Stimulated activated CD4-positive, alpha-beta T cell treated with anti-CD3 and anti-CD28 coated beads, TNF-alpha, amount 100 ng/mL, for 48 hours (primary cell): ENCODE measurements around the gene GMIP.
"Not testable (repeated sequence)": the region's sequence is repeated elsewhere in the genome, so short reads cannot be mapped to it uniquely, and the experiment has no call there.

Experiments used
- DNase-seq, 3 donors: peaks; one replicate each; pipeline ENCODE4 v3.0.0-alpha.2; 2020; ENCODE audit warnings: low read depth in 3 of 3

GMIP gene

GRCh38 chr19:19643158-19644053 lies at the start of gene GMIP:
GMIP (minus strand) TSS chr19:19643657; CDS start chr19:19643529, 128 bp downstream.
- DNase-seq = peak; percentile 69 to 88 (median 72)

GRCh38 chr19:19691683-19692082 lies 48.2 kb upstream of the GMIP start:
- DNase-seq = no peak

- DNase-seq = not testable (repeated sequence)
Observed at GRCh38 chr19:19689023-19689422, 45.6 kb upstream of the GMIP start.

- DNase-seq = no peak
Observed at GRCh38 chr19:19687090-19687489, 43.6 kb upstream of the GMIP start.

- DNase-seq = no peak
Observed at GRCh38 chr19:19686580-19686979, 43.1 kb upstream of the GMIP start.

- DNase-seq = not testable (repeated sequence)
Observed at GRCh38 chr19:19686119-19686518, 42.7 kb upstream of the GMIP start.

GRCh38 chr19:19679176-19680073 lies 36.0 kb upstream of the GMIP start:
- DNase-seq = no peak

GRCh38 chr19:19677579-19677978 lies 34.1 kb upstream of the GMIP start:
- no peak for DNase-seq

GRCh38 chr19:19674315-19674714 lies 30.9 kb upstream of the GMIP start:
- DNase-seq = no peak

- no peak for DNase-seq
Observed at GRCh38 chr19:19672816-19673215, 29.4 kb upstream of the GMIP start.

- DNase-seq = no peak
Observed at GRCh38 chr19:19670070-19670551, 26.7 kb upstream of the GMIP start.

- DNase-seq = peak; percentile 92 to 95 (median 95)
Observed at GRCh38 chr19:19668230-19669012, 25.0 kb upstream of the GMIP start, which contains the start of gene ZNF101. ZNF101 (plus strand) TSS chr19:19668839; CDS start chr19:19668964, 125 bp downstream.

GRCh38 chr19:19665420-19665948 lies 22.0 kb upstream of the GMIP start:
- DNase-seq = not testable (repeated sequence)

- peak; percentile 84 to 92 (median 89) for DNase-seq
Observed at GRCh38 chr19:19663256-19664120, 20.0 kb upstream of the GMIP start, which contains the start of gene ATP13A1. ATP13A1 (minus strand) TSS chr19:19663676; CDS start chr19:19663666, 10 bp downstream.

GRCh38 chr19:19662871-19663255 lies 19.4 kb upstream of the GMIP start:
- DNase-seq = no peak

- DNase-seq = no peak
Observed at GRCh38 chr19:19662344-19662743, 18.9 kb upstream of the GMIP start.

GRCh38 chr19:19661675-19662251 lies 18.3 kb upstream of the GMIP start:
- peak in 2 of 3 donors; percentile 20 to 32 for DNase-seq

- no peak for DNase-seq
Observed at GRCh38 chr19:19661141-19661674, 17.8 kb upstream of the GMIP start.

- DNase-seq = no peak
Observed at GRCh38 chr19:19659646-19660245, 16.3 kb upstream of the GMIP start.
